ENCODE measurements around the gene GPATCH3.

- TF ChIP-seq CTCF (IDR thresholded peaks at IDR 0.05) (no peak), EZH2phosphoT487 (IDR thresholded peaks at IDR 0.05) (no peak), EZH2 (IDR thresholded peaks at IDR 0.05) (no peak)
These were observed 9.8 kb downstream of the GPATCH3 start for GRCh38 chr1:26890467-26890796.

Measured in neural progenitor cell (in vitro differentiated cells).